ENCODE results near the gene CT47A1. TPM values are rescaled to one million over a fixed set of nuclear protein-coding genes. Genes with fewer than 3 reads are reported as not detected.

The CT47A1 gene
- total RNA-seq, 1 experiment from 2014 or later, result not detected

DNA sequence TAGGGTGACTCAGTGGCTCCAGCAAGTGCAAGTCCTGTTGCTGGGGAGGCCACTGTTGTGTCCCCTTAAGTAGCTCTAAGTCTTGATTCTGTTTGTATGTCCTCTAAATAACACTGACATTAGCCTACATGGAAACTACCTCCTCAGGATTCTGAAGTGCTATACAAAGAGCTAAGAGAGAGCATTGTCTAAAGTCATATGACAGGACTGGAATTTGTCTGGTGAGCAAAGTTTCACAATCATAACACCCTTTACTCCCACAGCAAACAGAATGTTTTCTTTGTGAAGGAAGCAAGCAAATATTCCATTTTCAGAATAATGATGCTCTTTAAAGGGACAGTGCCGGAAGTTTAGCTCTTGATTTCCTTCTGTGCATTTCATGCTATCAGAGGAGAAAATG, 23.4 kb upstream of the CT47A1 start:
- POLR2A ChIA-PET, result no interaction called here
- no TSS peak for BruUV-seq (replicated peaks)
- CTCF ChIA-PET, result no interaction called here
- no peaks in the 10 kb centered on the region for H3K36me3 ChIP-seq (ENCODE audit: control insufficient read depth, insufficient read depth, low read length)
- H3K4me1 ChIP-seq (ENCODE audit: control insufficient read depth, insufficient read depth, low read length), result no peaks in the 10 kb centered on the region
- DNase-seq (ENCODE audit: low read depth, low spot score), result no peak
- H3K4me3 ChIP-seq (ENCODE audit: low read depth in 2 of 2, low read length in 2 of 2), result no peak overlapping the region
- TF ChIP-seq TCF7L2 (IDR thresholded peaks at IDR 0.05; ENCODE audit: low read depth, low read length) (no peak), CTCF (IDR thresholded peaks at IDR 0.05) (no peak), REST (IDR thresholded peaks at IDR 0.05; ENCODE audit: insufficient read depth in 1 of 2, low read depth in 2 of 2, low read length in 1 of 2) (no peak), POLR2AphosphoS5 (IDR thresholded peaks at IDR 0.05; ENCODE audit: low read depth, low read length) (no peak), SIN3A (IDR thresholded peaks at IDR 0.05; ENCODE audit: borderline replicate concordance, insufficient read depth, low read depth, low read length) (no peak)
- no peaks in the 10 kb centered on the region; the same call in 1 of the 2 replicates for H3K9me3 ChIP-seq (ENCODE audit: control insufficient read depth, insufficient read depth, low read depth, low read length)
- intact Hi-C loops (cut with micrococcal nuclease; ENCODE audit: unreplicated experiment), result no loop called here
- no peaks in the 10 kb centered on the region for H3K27me3 ChIP-seq (ENCODE audit: control insufficient read depth, insufficient read depth, low read length)
- no peak overlapping the region for H3K27ac ChIP-seq (ENCODE audit: low read length)
- no peak for ATAC-seq
- in situ Hi-C loops (cut with HindIII; ENCODE audit: low pct_unique_long_range_greater_than_20kb, low sequenced_read_pairs), result no loop called here

DNA sequence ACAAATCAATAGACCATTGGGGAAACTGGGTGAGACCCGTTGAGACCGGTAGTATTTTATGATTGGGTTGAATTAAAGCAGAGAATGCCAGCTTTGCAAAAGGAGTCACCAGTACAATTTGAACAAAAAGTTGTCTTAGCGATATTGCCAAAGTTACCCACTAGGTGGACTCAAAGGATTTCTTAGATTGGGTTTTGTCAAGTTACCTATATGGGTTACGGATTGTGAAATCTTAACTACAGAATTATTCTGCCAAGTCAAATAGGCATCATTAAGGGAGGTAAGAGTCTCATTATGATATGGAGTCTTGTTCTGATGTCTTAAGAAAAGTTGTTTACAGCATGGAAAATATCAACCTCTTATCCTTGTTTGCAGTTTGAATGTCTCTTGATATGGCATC, 15.0 kb upstream of the CT47A1 start:
- BruUV-seq (replicated peaks), result no TSS peak
- ChIA-PET POLR2A (no interaction called here), CTCF (no interaction called here)
- no peak overlapping the region for H3K27ac ChIP-seq (ENCODE audit: low read length)
- in situ Hi-C loops (cut with HindIII; ENCODE audit: low pct_unique_long_range_greater_than_20kb, low sequenced_read_pairs), result no loop called here
- DNase-seq (ENCODE audit: low read depth, low spot score) (no peak), ATAC-seq (no peak)
- no peaks in the 10 kb centered on the region for H3K36me3 ChIP-seq (ENCODE audit: control insufficient read depth, insufficient read depth, low read length)
- H3K9me3 ChIP-seq (ENCODE audit: control insufficient read depth, insufficient read depth, low read depth, low read length), result no peaks in the 10 kb centered on the region
- H3K4me1 ChIP-seq (ENCODE audit: control insufficient read depth, insufficient read depth, low read length), result no peaks in the 10 kb centered on the region
- intact Hi-C loops (cut with micrococcal nuclease; ENCODE audit: unreplicated experiment), result no loop called here
- TF ChIP-seq REST (IDR thresholded peaks at IDR 0.05; ENCODE audit: insufficient read depth in 1 of 2, low read depth in 2 of 2, low read length in 1 of 2) (no peak), SIN3A (IDR thresholded peaks at IDR 0.05; ENCODE audit: borderline replicate concordance, insufficient read depth, low read depth, low read length) (no peak), CTCF (IDR thresholded peaks at IDR 0.05) (peak; percentile 42; the same call in 1 of the 2 replicates)
- no peaks in the 10 kb centered on the region for H3K27me3 ChIP-seq (ENCODE audit: control insufficient read depth, insufficient read depth, low read length)
- no peak overlapping the region for H3K4me3 ChIP-seq (ENCODE audit: low read depth in 2 of 2, low read length in 2 of 2)
